ENCODE results near the gene LRRC14B. TPM values are rescaled to one million over a fixed set of nuclear protein-coding genes. Genes with fewer than 3 reads are reported as not detected.
"Not testable (repeated sequence)": the region's sequence is repeated elsewhere in the genome, so short reads cannot be mapped to it uniquely, and the experiment has no call there.

Gene LRRC14B
- total RNA-seq, 1 donor from 2014 or later: not detected

DNA sequence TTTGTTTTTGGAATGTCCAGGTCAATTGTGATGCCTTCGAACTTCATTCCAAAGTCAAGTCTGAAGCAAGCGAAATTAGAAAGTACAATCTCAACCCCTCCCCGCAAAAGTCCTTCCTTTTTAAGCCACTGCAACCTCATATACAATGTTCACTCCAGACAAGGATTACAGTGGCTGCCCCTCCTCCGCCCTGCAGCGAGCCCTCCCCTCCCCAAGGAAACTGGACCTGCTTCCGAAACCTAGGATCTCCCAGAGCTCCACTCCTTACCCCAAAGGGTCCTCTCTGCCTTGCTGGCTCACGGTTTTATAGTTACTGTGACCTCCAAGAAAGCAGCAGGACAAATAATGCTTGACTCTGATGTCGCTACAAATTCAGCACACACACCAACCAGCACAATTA, 10.4 kb downstream of the LRRC14B start:
- Mint-ChIP-seq H3K4me1 (ENCODE audit: low read depth) (no peaks in the 10 kb centered on the region), H3K27me3 (ENCODE audit: insufficient read depth) (no peaks in the 10 kb centered on the region), H3K9me3 (no peaks in the 10 kb centered on the region), H3K4me3 (no peak overlapping the region), H3K36me3 (ENCODE audit: low read depth) (peaks cover 15% of the 10 kb centered on the region), H3K27ac (no peak overlapping the region)
- intact Hi-C loops (cut with micrococcal nuclease): no loop called here
- DNase-seq (ENCODE audit: low spot score): no peak

DNA sequence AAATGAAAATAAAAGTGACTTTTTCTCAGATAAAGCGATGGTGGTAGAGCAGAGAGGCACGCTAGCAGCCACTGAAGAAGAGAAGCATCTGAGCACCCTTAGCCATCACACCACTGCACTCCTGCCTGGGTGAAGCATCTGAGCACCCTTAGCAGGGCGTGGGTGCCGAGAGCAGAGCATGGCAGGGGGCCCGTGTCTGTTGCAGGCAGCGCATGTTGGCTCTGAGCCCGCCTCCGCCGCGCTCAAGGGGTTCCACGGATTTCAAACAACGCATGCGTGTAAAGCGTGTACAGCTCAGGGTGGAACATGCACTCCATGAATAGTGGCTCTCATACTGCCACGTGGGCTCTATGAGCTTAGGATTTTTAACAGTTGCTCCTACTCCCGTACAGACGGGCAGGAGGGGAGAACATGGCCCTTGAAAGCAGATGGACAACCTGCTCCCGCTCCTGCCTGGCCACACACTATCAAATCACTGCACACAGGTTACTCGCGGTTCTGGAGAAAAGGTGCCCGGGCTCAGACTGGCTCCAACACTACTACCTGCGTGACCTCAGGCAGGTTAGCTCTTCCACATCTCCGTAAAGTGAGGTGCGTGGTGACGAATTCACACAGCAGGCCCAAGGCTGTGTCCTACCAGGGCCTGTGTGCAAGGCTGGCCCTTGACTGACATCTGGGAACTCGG, 12.1 kb downstream of the LRRC14B start:
- no peaks in the 10 kb centered on the region for H3K9me3 Mint-ChIP-seq
- intact Hi-C loops (cut with micrococcal nuclease): no loop called here
- H3K27ac Mint-ChIP-seq: no peak overlapping the region
- DNase-seq (ENCODE audit: low spot score): no peak
- H3K4me3 Mint-ChIP-seq: no peak overlapping the region
- H3K27me3 Mint-ChIP-seq (ENCODE audit: insufficient read depth): no peaks in the 10 kb centered on the region
- peaks cover 6% of the 10 kb centered on the region for H3K4me1 Mint-ChIP-seq (ENCODE audit: low read depth)
- H3K36me3 Mint-ChIP-seq (ENCODE audit: low read depth): peaks cover 24% of the 10 kb centered on the region

DNA sequence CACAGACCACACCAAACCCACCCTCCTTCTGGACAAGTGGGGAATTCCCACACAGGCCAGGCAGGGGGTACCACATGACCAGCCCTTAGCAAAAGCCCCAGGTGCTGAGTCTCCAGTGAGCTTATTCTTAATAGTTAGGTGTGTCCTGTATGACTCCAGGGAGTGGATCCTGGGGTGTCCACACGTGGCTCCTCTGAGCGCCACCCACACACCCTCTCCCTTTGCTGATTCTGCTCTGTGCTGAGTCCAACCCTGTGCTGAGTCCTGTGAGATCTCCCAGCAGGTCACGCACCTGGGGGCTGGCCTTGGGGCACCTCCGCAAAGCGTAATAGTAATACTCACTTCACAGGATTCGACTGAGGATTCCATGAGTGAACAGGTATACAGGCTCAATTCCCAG, 12.7 kb downstream of the LRRC14B start:
- no peaks in the 10 kb centered on the region for H3K27me3 Mint-ChIP-seq (ENCODE audit: insufficient read depth)
- peaks cover 24% of the 10 kb centered on the region for H3K36me3 Mint-ChIP-seq (ENCODE audit: low read depth)
- no peak overlapping the region for H3K27ac Mint-ChIP-seq
- H3K4me3 Mint-ChIP-seq: no peak overlapping the region
- DNase-seq (ENCODE audit: low spot score): no peak
- intact Hi-C loops (cut with micrococcal nuclease): no loop called here
- H3K4me1 Mint-ChIP-seq (ENCODE audit: low read depth): peaks cover 6% of the 10 kb centered on the region
- no peaks in the 10 kb centered on the region for H3K9me3 Mint-ChIP-seq

DNA sequence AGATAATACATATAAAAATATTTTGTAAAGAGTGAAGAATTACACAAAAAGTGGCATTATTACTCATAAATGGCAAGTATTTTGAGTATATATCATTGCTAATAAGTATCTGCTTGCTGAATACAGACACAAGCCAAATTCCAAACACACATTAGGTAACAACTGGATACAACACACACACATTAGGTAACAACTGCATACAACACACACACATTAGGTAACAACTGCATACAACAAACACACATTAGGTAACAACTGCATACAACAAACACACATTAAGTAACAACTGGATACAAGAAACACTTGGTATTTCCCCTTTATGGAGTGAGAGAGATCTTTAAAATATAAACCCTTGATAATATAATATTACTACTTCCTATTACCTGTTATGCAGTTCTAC, 13.2 kb downstream of the LRRC14B start:
- Mint-ChIP-seq H3K36me3 (ENCODE audit: low read depth) (peaks cover 24% of the 10 kb centered on the region), H3K4me1 (ENCODE audit: low read depth) (peaks cover 7% of the 10 kb centered on the region), H3K9me3 (no peaks in the 10 kb centered on the region), H3K27ac (peak overlapping the region; percentile 49), H3K27me3 (ENCODE audit: insufficient read depth) (no peaks in the 10 kb centered on the region), H3K4me3 (no peak overlapping the region)
- intact Hi-C loops (cut with micrococcal nuclease): no loop called here
- no peak for DNase-seq (ENCODE audit: low spot score)

DNA sequence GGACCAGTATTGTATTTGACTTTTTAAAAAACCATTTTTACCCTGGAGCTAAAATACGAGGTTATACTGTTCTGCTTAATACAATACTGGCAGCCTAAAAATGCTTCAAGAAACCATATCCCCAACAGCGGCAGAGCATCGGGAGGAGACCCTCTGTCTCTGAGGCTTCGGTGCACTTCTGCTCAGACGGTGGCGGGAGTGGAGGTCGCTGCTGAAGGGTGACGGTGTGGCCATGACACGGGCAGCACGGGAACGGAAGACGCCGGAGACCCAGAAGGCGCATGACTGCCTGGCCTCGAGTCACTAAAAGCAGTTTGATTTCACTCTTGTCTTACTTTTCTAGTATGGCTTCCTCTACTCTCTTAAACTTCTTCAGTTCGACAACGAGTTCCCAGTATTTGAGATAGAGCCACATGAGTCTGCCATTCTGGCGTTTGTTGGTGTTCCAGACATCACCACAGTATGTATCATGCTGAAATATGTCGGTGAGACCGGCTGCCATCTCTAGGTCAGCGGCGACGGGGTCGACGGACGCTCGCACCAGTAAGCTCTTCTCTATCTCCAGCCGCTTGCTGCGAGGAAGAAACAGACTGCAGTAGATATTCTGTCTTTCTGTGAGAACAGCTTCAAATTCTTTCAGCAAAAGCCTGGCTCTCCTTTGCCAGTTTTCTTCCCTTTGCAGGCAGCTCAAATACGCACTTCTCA, 13.8 kb downstream of the LRRC14B start:
- Mint-ChIP-seq H3K9me3 (no peaks in the 10 kb centered on the region), H3K27me3 (ENCODE audit: insufficient read depth) (no peaks in the 10 kb centered on the region), H3K27ac (no peak overlapping the region), H3K4me1 (ENCODE audit: low read depth) (peaks cover 12% of the 10 kb centered on the region), H3K4me3 (no peak overlapping the region), H3K36me3 (ENCODE audit: low read depth) (peaks cover 24% of the 10 kb centered on the region)
- intact Hi-C loops (cut with micrococcal nuclease): no loop called here
- no peak for DNase-seq (ENCODE audit: low spot score)

DNA sequence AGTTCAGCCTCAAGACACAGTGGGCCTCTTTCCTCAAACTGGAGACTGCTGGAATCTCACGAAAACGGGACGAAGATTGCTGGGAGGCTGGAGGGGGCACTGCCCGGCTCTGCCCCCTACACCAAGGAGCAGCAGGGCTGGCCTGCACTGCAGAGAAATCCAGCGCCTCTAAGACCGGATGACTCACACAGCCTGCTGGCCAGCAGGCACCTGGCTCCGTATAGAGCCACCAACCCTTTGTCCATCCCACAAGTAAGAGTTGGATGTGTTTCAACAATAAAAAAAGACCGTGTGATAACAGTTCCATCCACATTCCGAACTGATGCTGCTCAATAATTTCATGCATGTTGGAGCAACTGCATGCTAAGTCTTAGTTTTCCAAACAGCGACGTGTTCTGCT, 15.1 kb downstream of the LRRC14B start:
- no peaks in the 10 kb centered on the region for H3K9me3 Mint-ChIP-seq
- H3K4me3 Mint-ChIP-seq: no peak overlapping the region
- H3K4me1 Mint-ChIP-seq (ENCODE audit: low read depth): peaks cover 17% of the 10 kb centered on the region
- no peak overlapping the region for H3K27ac Mint-ChIP-seq
- H3K27me3 Mint-ChIP-seq (ENCODE audit: insufficient read depth): no peaks in the 10 kb centered on the region
- DNase-seq (ENCODE audit: low spot score): no peak
- peaks cover 24% of the 10 kb centered on the region for H3K36me3 Mint-ChIP-seq (ENCODE audit: low read depth)
- intact Hi-C loops (cut with micrococcal nuclease): no loop called here

DNA sequence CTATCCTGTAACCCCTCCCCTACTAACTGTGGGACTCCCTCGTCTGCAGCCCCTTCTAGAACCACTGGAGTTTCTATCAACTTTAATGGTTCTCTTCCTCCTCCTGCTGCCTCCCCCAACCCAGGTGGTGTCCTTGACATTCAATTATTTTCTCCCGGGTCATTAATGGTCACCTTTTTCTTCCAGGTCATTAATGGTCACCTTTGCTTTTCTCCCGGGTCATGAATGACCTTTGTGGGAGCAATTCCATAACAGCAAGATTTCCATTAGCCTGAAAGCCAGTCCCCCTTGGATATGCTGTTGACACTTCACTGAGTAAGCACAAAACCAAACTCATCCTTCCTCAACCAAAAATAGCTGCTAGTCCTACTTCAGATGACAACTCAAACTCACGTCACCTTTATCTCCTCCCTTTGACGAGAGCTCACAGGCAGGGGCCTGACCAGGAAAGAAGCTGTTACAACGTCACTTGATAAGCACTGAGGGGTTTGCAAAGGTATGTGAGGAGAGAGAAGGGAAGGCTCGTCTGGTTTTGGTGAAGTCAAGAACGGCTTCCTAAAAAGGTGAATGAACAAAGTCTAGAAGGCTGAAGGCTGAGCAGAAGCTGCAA, 15.7 kb downstream of the LRRC14B start:
- Mint-ChIP-seq H3K9me3 (no peaks in the 10 kb centered on the region), H3K36me3 (ENCODE audit: low read depth) (peaks cover 24% of the 10 kb centered on the region)

DNA sequence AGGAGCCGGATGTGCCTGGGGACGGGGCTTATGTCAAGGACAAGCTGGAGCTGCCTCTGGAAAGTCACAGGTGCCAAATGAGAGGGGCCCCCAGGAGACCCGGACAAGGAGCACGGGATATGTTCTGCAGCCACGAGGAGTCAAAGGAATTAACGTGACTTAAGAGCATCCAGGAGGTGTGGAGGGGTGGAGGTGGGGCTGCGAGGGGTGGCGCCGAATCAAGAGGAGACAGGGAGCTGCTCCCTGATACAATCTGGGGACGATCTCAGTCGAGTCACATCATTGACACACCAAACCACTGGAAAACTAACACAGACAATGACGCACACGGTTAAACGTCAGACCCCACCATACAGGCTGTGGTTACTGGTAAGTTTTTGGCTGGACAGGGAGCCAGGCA, 16.3 kb downstream of the LRRC14B start:
- intact Hi-C loops (cut with micrococcal nuclease): no loop called here
- H3K27ac Mint-ChIP-seq: no peak overlapping the region
- no peaks in the 10 kb centered on the region for H3K9me3 Mint-ChIP-seq
- no peaks in the 10 kb centered on the region for H3K27me3 Mint-ChIP-seq (ENCODE audit: insufficient read depth)
- no peak overlapping the region for H3K4me3 Mint-ChIP-seq
- H3K4me1 Mint-ChIP-seq (ENCODE audit: low read depth): peaks cover 17% of the 10 kb centered on the region
- peaks cover 24% of the 10 kb centered on the region for H3K36me3 Mint-ChIP-seq (ENCODE audit: low read depth)
- no peak for DNase-seq (ENCODE audit: low spot score)

More for the DNA sequence above, 15.7 kb downstream of the LRRC14B start:
- Mint-ChIP-seq H3K27ac (peak overlapping the region; percentile 14), H3K27me3 (ENCODE audit: insufficient read depth) (no peaks in the 10 kb centered on the region), H3K4me1 (ENCODE audit: low read depth) (peaks cover 17% of the 10 kb centered on the region), H3K4me3 (no peak overlapping the region)
- DNase-seq (ENCODE audit: low spot score): no peak
- intact Hi-C loops (cut with micrococcal nuclease): no loop called here

DNA sequence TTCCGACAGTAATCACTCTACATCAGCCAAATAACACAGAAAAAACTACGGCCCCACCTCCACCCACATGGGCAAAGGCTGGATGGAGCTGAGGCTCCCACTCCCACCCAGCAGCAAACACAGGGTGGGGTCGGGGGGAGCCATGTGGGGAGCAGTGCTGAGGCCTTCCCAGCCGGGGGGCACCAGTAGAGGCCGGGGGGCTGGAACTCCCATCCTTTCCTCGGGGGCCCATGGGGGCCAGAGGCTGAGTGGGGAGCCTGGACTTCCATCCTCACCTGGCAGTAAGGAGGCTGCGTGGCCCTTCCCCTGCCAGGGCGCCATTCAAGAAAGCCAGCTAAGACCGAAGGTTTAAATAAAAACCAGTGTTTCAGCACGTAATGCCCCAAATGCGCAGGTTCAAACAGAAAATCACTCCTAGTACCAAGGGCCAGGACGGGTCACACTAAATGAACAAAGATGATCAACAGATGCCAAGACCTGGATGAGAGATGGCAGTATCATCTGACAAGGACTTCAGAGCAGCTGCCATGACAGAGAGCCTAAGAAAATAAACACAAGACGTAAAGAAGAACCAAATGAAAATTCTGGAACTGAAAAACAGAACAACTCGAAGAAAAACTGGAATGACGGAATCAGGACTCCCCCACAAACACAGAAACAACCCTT, 17.3 kb downstream of the LRRC14B start:
- intact Hi-C loops (cut with micrococcal nuclease): no loop called here
- Mint-ChIP-seq H3K27me3 (ENCODE audit: insufficient read depth) (no peaks in the 10 kb centered on the region), H3K27ac (no peak overlapping the region), H3K4me1 (ENCODE audit: low read depth) (peaks cover 17% of the 10 kb centered on the region), H3K36me3 (ENCODE audit: low read depth) (peaks cover 24% of the 10 kb centered on the region), H3K9me3 (no peaks in the 10 kb centered on the region), H3K4me3 (no peak overlapping the region)
- no peak for DNase-seq (ENCODE audit: low spot score)

DNA sequence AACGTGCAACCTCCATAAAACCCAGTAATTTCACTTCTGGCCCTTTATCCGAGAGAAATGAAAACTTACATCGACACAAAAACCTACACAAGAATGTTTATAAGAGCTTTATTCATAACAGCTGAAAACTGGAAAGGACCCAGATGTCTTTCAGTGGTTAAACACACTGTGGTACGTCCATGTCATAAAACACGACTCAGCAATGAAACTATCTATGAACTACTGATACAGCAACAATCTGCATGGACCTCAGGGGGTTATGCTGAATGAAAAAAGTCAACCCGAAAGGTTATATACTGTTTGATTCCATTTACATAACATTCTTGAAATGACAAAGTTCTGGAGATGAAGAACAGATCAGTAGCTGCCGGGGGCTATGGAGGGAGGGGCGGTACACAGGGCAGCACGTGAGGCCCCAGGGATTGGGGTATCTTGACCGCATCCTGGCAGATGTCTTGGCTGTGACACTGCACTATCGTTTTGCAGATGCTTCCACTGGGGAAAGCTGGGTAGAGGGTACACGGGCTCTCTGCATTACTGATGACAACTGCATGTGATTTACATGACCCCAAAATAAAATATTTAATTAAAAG, 22.6 kb downstream of the LRRC14B start:
- H3K9me3 Mint-ChIP-seq: no peaks in the 10 kb centered on the region
- no peak for DNase-seq (ENCODE audit: low spot score)
- intact Hi-C loops (cut with micrococcal nuclease): no loop called here
- no peak overlapping the region for H3K27ac Mint-ChIP-seq
- H3K4me3 Mint-ChIP-seq: no peak overlapping the region
- no peaks in the 10 kb centered on the region for H3K27me3 Mint-ChIP-seq (ENCODE audit: insufficient read depth)
- H3K4me1 Mint-ChIP-seq (ENCODE audit: low read depth): peaks cover 42% of the 10 kb centered on the region
- peaks cover 16% of the 10 kb centered on the region for H3K36me3 Mint-ChIP-seq (ENCODE audit: low read depth)

DNA sequence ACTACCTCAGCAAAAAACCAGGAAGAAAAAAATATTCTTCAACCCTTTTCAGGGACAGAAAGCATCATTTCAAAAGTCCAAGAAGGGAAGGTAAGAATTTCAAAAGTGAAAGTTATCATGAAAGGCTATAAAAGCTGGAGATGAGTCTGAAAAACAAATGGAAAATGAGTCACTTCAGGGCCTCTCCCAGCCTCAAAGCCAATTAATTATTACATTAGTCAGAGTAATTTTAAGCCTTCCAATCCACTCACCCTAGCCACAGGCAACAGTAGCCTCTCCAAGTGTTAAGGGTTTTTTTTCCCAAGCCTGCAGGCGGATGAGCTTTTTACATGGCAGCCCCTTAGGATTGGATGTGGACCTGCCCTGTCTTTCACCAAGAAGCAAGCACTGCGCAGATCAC, 24.0 kb downstream of the LRRC14B start:
- Mint-ChIP-seq H3K27ac (peak overlapping the region; percentile 78), H3K4me1 (ENCODE audit: low read depth) (peaks cover 39% of the 10 kb centered on the region), H3K36me3 (ENCODE audit: low read depth) (peaks cover 16% of the 10 kb centered on the region), H3K4me3 (peak overlapping the region; percentile 23)
- DNase-seq (ENCODE audit: low spot score); H3K9me3 Mint-ChIP-seq; H3K27me3 Mint-ChIP-seq (ENCODE audit: insufficient read depth): not testable (repeated sequence)
- intact Hi-C loops (cut with micrococcal nuclease): loop anchor here (5.0 kb wide), 2 partner anchors 227 to 247 kb away; partner anchors contain the start of gene EXOC3

DNA sequence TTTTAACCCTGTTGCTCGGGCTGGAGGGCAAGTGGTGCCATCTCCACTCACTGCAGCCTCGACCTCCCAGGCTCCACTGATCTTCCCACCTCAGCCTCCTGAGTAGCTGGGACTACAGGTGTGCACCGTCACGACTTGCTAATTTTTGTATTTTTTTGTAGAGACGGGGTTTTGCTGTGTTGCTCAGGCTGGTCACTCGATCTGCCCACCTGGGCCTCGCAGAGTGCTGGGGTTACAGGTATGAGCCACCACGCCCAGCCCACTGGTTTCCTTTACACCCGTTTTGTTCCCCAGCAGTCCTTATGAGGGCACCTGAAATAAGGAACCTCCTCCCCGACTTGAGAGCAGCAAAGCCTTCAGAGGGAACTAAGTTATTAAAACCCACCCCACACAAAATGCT, 24.8 kb downstream of the LRRC14B start:
- not testable (repeated sequence) for H3K9me3 Mint-ChIP-seq; DNase-seq (ENCODE audit: low spot score); H3K27me3 Mint-ChIP-seq (ENCODE audit: insufficient read depth); H3K4me3 Mint-ChIP-seq
- Mint-ChIP-seq H3K4me1 (ENCODE audit: low read depth) (peaks cover 44% of the 10 kb centered on the region), H3K36me3 (ENCODE audit: low read depth) (peaks cover 16% of the 10 kb centered on the region), H3K27ac (peak overlapping the region; percentile 78)
- intact Hi-C loops (cut with micrococcal nuclease): loop anchor here (5.0 kb wide), 2 partner anchors 226 to 246 kb away; partner anchors contain the start of gene EXOC3

Data from activated T-helper 1 cell treated with anti-CD3 and anti-CD28 coated beads, Interleukin-12 subunit alpha, Interleukin-12 subunit beta, Interleukin-2, Interleukin-4 antibody, amounts not matched to agents 30 ng/mL and 10 ng/mL and 1 ng/mL, durations not matched to agents 14 hours and 24 hours and 36 hours (primary cell).